SK-N-SH treated with all-trans-retinoic acid at 6 μM for 48 hours (cell line): Measurements from ENCODE around the gene TAF15.

Source experiments
- ATAC-seq: fragments of 200-7000 bp; cut with Tn5 transposase; 3 replicates; pipeline ENCODE4 v1.9.1; 2020; ENCODE audit warnings: mild to moderate bottlenecking, moderate library complexity
- ARNTL ChIP-seq: fragments of 450-650 bp; formaldehyde crosslinking; IDR thresholded peaks from 2 replicates; pipeline ENCODE4 v1.5.0; 2020; ENCODE audit warnings: low read depth, mild to moderate bottlenecking, moderate library complexity, borderline replicate concordance
- BACH2 ChIP-seq: fragments of 250-450 bp; sonication (Bioruptor Pico); IDR thresholded peaks from 2 replicates; pipeline ENCODE4 v1.9.0; 2021; ENCODE audit warnings: mild to moderate bottlenecking, borderline replicate concordance
- CREB5 ChIP-seq: fragments of 250-450 bp; sonication (Bioruptor Pico); IDR thresholded peaks from 2 replicates; pipeline ENCODE4 v1.5.1; 2020; ENCODE audit warnings: low read depth, mild to moderate bottlenecking, moderate library complexity
- CSDC2 ChIP-seq: fragments of 250-450 bp; sonication (Bioruptor Pico); IDR thresholded peaks from 2 replicates; pipeline ENCODE4 v1.5.0; 2020; ENCODE audit warnings: mild to moderate bottlenecking, moderate library complexity
- CSRNP3 ChIP-seq: fragments of 250-450 bp; sonication (Bioruptor Pico); IDR thresholded peaks from 2 replicates; pipeline ENCODE4 v1.5.1; 2021; ENCODE audit warnings: mild to moderate bottlenecking, moderate library complexity
- ESRRG ChIP-seq: fragments of 250-450 bp; sonication (Bioruptor Pico); IDR thresholded peaks from 2 replicates; pipeline ENCODE4 v1.6.1; 2021; ENCODE audit warnings: mild to moderate bottlenecking
- GLIS3 ChIP-seq: fragments of 250-450 bp; sonication (Bioruptor Pico); IDR thresholded peaks from 2 replicates; pipeline ENCODE4 v1.5.0; 2020; ENCODE audit warnings: mild to moderate bottlenecking, moderate library complexity
- ISL1 ChIP-seq: fragments of 250-450 bp; sonication (Bioruptor Pico); IDR thresholded peaks from 2 replicates; pipeline ENCODE4 v2.1.2; 2022; ENCODE audit warnings: mild to moderate bottlenecking, moderate library complexity
- OSR1 ChIP-seq: fragments of 250-450 bp; sonication (Bioruptor Pico); IDR thresholded peaks from 2 replicates; pipeline ENCODE4 v1.8.0; 2022; ENCODE audit warnings: moderate library complexity, mild to moderate bottlenecking, inconsistent platforms
- POU6F1 ChIP-seq: fragments of 250-450 bp; sonication (Bioruptor Pico); IDR thresholded peaks from 2 replicates; pipeline ENCODE4 v1.8.0; 2021; ENCODE audit warnings: low read depth, mild to moderate bottlenecking, moderate library complexity, borderline replicate concordance
- PPARA ChIP-seq: fragments of 250-450 bp; sonication (Bioruptor Pico); IDR thresholded peaks from 2 replicates; pipeline ENCODE4 v1.5.0; 2020; ENCODE audit warnings: mild to moderate bottlenecking, borderline replicate concordance
- RARB ChIP-seq: fragments of 250-450 bp; sonication (Bioruptor Pico); IDR thresholded peaks from 2 replicates; pipeline ENCODE4 v1.8.0; 2021; ENCODE audit warnings: mild to moderate bottlenecking, moderate library complexity
- SNAI2 ChIP-seq: fragments of 250-450 bp; sonication (Bioruptor Pico); IDR thresholded peaks from 2 replicates; pipeline ENCODE4 v1.5.0; 2020; ENCODE audit warnings: mild to moderate bottlenecking, moderate library complexity
- TCF4 ChIP-seq: fragments of 250-450 bp; sonication (Bioruptor Pico); IDR thresholded peaks from 2 replicates; pipeline ENCODE4 v1.8.0; 2021; ENCODE audit warnings: mild to moderate bottlenecking, moderate library complexity, borderline replicate concordance
- TOX ChIP-seq: fragments of 250-450 bp; sonication (Bioruptor Pico); IDR thresholded peaks from 2 replicates; pipeline ENCODE4 v1.8.0; 2021; ENCODE audit warnings: mild to moderate bottlenecking, moderate library complexity, borderline replicate concordance
- ZC3H10 ChIP-seq: fragments of 250-450 bp; sonication (Bioruptor Pico); IDR thresholded peaks from 2 replicates; pipeline ENCODE4 v1.5.1; 2021; ENCODE audit warnings: mild to moderate bottlenecking, moderate library complexity
- ZFP3 ChIP-seq: fragments of 250-450 bp; sonication (Bioruptor Pico); IDR thresholded peaks from 2 replicates; pipeline ENCODE4 v1.5.0; 2020; ENCODE audit warnings: mild to moderate bottlenecking, moderate library complexity
- ZNF565 ChIP-seq: fragments of 450-650 bp; formaldehyde crosslinking; conservative IDR thresholded peaks from 2 replicates; pipeline ENCODE4 v1.5.0; 2020; ENCODE audit warnings: low read depth, mild to moderate bottlenecking, moderate library complexity
- ZNF70 ChIP-seq: fragments of 450-650 bp; formaldehyde crosslinking; IDR thresholded peaks from 2 replicates; pipeline ENCODE4 v1.5.0; 2020; ENCODE audit warnings: mild to moderate bottlenecking, moderate library complexity
- ZNF8 ChIP-seq: fragments of 450-650 bp; formaldehyde crosslinking; IDR thresholded peaks from 2 replicates; pipeline ENCODE4 v1.5.0; 2020; ENCODE audit warnings: mild to moderate bottlenecking, moderate library complexity
- TF ChIP-seq, protein P1 (sequence below): fragments of 250-450 bp; sonication (Bioruptor Pico); IDR thresholded peaks from 2 replicates; pipeline ENCODE4 v1.5.0; 2020; ENCODE audit warnings: mild to moderate bottlenecking, moderate library complexity

The TAF15 gene

DNA sequence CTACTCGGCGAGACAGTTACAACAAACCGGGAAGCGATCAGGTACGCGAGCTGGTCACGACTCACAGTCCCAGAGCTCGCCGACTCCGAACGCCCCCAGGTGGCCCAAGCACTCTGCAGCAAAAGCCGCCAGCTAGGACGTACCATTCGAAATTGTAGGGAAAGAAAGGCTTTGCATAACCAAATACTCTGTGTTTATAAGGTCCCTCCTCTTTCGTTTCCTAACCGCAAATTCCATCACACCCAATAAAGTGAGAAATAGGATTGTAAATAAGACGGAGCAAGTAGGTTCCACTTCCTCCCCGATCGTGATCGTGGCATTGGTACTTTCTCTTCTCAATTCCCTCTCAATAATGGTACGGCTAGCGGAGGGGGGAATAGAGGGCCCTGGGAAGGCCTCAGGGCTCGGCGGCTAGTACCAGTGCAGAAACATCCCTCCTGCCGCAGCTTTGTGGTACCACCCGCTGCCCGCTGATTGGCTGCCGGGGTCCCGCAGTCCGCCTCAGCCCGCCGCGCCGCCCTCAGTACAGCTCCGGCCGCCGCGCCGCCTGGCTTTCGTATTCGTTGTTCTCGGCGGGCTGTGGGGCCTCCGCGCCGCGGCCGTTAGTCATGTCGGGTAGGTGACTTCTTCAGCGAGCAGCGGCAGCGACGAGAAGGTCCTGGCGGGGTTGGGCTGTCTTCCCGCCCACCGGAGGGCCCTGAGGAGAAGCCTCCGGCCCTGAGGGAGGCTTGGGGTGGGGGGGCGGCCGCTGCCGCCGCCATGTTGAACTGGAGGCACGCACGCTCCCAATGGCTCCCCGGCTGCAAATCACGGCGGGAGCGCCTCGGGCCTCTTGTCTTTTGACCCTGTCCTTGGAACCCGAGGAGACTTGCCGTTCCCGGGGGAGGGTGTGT is at the start of gene TAF15:
Gene TAF15, plus strand, starts transcription at position 523 of the 893 bp plus-strand sequence. Its CDS starts 86 bp downstream, at position 609.
- TF ChIP-seq GLIS3 (CRISPR knock-in tag) (0 out of 2 replicates have a peak, but pooled peaks have one; percentile 51), TOX (CRISPR knock-in tag) (no peak)
- TF ChIP-seq, protein P1, sequence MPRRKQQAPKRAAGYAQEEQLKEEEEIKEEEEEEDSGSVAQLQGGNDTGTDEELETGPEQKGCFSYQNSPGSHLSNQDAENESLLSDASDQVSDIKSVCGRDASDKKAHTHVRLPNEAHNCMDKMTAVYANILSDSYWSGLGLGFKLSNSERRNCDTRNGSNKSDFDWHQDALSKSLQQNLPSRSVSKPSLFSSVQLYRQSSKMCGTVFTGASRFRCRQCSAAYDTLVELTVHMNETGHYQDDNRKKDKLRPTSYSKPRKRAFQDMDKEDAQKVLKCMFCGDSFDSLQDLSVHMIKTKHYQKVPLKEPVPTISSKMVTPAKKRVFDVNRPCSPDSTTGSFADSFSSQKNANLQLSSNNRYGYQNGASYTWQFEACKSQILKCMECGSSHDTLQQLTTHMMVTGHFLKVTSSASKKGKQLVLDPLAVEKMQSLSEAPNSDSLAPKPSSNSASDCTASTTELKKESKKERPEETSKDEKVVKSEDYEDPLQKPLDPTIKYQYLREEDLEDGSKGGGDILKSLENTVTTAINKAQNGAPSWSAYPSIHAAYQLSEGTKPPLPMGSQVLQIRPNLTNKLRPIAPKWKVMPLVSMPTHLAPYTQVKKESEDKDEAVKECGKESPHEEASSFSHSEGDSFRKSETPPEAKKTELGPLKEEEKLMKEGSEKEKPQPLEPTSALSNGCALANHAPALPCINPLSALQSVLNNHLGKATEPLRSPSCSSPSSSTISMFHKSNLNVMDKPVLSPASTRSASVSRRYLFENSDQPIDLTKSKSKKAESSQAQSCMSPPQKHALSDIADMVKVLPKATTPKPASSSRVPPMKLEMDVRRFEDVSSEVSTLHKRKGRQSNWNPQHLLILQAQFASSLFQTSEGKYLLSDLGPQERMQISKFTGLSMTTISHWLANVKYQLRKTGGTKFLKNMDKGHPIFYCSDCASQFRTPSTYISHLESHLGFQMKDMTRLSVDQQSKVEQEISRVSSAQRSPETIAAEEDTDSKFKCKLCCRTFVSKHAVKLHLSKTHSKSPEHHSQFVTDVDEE (CRISPR knock-in tag) = no peak; the same call in 1 of the 2 replicates
- peak; percentile 96 for ATAC-seq

GRCh38 chr17:35760587-35760986 is 48.7 kb upstream of the TAF15 start, which contains the start of gene C17orf50:
C17orf50 (plus strand) TSS chr17:35760887; CDS start chr17:35760942, 55 bp downstream.
- TF ChIP-seq SNAI2 (CRISPR knock-in tag) (no peak), RARB (no peak), CREB5 (CRISPR knock-in tag) (no peak), POU6F1 (CRISPR knock-in tag) (no peak), ZC3H10 (CRISPR knock-in tag) (no peak), GLIS3 (CRISPR knock-in tag) (no peak), TOX (CRISPR knock-in tag) (no peak), CSDC2 (CRISPR knock-in tag) (no peak), ARNTL (CRISPR knock-in tag) (no peak), ISL1 (CRISPR knock-in tag) (no peak), ESRRG (no peak)
- TF ChIP-seq, protein P1 (CRISPR knock-in tag) = no peak

GRCh38 chr17:35761601-35762000 is 47.7 kb upstream of the TAF15 start:
- ATAC-seq = no peak
- TF ChIP-seq TCF4 (no peak), BACH2 (CRISPR knock-in tag) (no peak), ARNTL (CRISPR knock-in tag) (no peak), CSRNP3 (CRISPR knock-in tag) (no peak), PPARA (no peak), ZNF70 (no peak), ZFP3 (CRISPR knock-in tag) (no peak), ZC3H10 (CRISPR knock-in tag) (no peak), RARB (no peak), POU6F1 (CRISPR knock-in tag) (no peak), OSR1 (no peak), ZNF565 (no peak), GLIS3 (CRISPR knock-in tag) (no peak), ZNF8 (CRISPR knock-in tag) (no peak), CSDC2 (CRISPR knock-in tag) (no peak)
- TF ChIP-seq, protein P1 (CRISPR knock-in tag) = no peak

More at GRCh38 chr17:35760587-35760986, 48.7 kb upstream of the TAF15 start, which contains the start of gene C17orf50:
- no peak for ATAC-seq
